ENCODE measurements around the gene CNPY2. TPM values are rescaled to one million over a fixed set of nuclear protein-coding genes. Genes with fewer than 3 reads are reported as not detected.

CNPY2 gene
- total RNA-seq, 1 experiment from 2014 or later: 193 TPM

DNA sequence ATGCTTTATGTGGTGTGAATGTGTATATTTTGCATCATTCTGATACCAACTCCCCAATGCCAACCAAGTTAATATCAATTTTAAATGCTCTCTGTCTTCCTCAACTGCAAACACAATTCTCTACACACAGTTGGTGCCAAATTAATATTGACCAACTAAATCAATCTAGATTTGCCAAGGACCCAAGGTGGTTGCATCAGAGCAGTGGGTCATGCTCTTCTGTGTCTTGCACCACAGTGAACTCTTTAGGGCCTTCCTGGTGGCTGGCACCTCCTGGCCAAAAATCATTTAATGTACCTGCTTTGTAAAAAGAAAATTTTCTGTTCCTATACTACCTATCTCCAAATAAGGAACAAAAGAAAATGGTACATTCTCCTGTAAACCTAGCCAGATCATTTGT is 34.9 kb downstream of the CNPY2 start:
- no peak overlapping the region for H3K4me3 Mint-ChIP-seq
- TF ChIP-seq CREM (CRISPR knock-in tag; IDR thresholded peaks at IDR 0.05) (no peak), GRHL2 (CRISPR knock-in tag; IDR thresholded peaks at IDR 0.05; ENCODE audit: insufficient replicate concordance, severe bottlenecking) (no peak), TCF7 (CRISPR knock-in tag; IDR thresholded peaks at IDR 0.05; ENCODE audit: low read depth) (no peak), SOX15 (CRISPR knock-in tag; IDR thresholded peaks at IDR 0.05) (no peak), HMGA2 (CRISPR knock-in tag; IDR thresholded peaks at IDR 0.05) (no peak), NFYB (CRISPR knock-in tag; conservative IDR thresholded peaks at IDR 0.05; ENCODE audit: low read depth) (no peak), FOXP1 (CRISPR knock-in tag; IDR thresholded peaks at IDR 0.05; ENCODE audit: borderline replicate concordance) (no peak), ZNF263 (CRISPR knock-in tag; IDR thresholded peaks at IDR 0.05; ENCODE audit: low read depth) (no peak), OVOL2 (CRISPR knock-in tag; IDR thresholded peaks at IDR 0.05; ENCODE audit: borderline replicate concordance) (no peak)
- TF ChIP-seq, protein P1, sequence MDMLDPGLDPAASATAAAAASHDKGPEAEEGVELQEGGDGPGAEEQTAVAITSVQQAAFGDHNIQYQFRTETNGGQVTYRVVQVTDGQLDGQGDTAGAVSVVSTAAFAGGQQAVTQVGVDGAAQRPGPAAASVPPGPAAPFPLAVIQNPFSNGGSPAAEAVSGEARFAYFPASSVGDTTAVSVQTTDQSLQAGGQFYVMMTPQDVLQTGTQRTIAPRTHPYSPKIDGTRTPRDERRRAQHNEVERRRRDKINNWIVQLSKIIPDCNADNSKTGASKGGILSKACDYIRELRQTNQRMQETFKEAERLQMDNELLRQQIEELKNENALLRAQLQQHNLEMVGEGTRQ (CRISPR knock-in tag; IDR thresholded peaks at IDR 0.05): no peak
- TF ChIP-seq, protein P2, sequence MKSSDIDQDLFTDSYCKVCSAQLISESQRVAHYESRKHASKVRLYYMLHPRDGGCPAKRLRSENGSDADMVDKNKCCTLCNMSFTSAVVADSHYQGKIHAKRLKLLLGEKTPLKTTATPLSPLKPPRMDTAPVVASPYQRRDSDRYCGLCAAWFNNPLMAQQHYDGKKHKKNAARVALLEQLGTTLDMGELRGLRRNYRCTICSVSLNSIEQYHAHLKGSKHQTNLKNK (CRISPR knock-in tag; IDR thresholded peaks at IDR 0.05): no peak
- TF ChIP-seq, protein P3, sequence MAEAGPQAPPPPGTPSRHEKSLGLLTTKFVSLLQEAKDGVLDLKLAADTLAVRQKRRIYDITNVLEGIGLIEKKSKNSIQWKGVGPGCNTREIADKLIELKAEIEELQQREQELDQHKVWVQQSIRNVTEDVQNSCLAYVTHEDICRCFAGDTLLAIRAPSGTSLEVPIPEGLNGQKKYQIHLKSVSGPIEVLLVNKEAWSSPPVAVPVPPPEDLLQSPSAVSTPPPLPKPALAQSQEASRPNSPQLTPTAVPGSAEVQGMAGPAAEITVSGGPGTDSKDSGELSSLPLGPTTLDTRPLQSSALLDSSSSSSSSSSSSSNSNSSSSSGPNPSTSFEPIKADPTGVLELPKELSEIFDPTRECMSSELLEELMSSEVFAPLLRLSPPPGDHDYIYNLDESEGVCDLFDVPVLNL (CRISPR knock-in tag; IDR thresholded peaks at IDR 0.05; ENCODE audit: borderline replicate concordance, low read depth): no peak
- TF ChIP-seq, protein P4, sequence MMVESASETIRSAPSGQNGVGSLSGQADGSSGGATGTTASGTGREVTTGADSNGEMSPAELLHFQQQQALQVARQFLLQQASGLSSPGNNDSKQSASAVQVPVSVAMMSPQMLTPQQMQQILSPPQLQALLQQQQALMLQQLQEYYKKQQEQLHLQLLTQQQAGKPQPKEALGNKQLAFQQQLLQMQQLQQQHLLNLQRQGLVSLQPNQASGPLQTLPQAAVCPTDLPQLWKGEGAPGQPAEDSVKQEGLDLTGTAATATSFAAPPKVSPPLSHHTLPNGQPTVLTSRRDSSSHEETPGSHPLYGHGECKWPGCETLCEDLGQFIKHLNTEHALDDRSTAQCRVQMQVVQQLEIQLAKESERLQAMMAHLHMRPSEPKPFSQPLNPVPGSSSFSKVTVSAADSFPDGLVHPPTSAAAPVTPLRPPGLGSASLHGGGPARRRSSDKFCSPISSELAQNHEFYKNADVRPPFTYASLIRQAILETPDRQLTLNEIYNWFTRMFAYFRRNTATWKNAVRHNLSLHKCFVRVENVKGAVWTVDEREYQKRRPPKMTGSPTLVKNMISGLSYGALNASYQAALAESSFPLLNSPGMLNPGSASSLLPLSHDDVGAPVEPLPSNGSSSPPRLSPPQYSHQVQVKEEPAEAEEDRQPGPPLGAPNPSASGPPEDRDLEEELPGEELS (CRISPR knock-in tag; IDR thresholded peaks at IDR 0.05): no peak
- TF ChIP-seq, protein P5, sequence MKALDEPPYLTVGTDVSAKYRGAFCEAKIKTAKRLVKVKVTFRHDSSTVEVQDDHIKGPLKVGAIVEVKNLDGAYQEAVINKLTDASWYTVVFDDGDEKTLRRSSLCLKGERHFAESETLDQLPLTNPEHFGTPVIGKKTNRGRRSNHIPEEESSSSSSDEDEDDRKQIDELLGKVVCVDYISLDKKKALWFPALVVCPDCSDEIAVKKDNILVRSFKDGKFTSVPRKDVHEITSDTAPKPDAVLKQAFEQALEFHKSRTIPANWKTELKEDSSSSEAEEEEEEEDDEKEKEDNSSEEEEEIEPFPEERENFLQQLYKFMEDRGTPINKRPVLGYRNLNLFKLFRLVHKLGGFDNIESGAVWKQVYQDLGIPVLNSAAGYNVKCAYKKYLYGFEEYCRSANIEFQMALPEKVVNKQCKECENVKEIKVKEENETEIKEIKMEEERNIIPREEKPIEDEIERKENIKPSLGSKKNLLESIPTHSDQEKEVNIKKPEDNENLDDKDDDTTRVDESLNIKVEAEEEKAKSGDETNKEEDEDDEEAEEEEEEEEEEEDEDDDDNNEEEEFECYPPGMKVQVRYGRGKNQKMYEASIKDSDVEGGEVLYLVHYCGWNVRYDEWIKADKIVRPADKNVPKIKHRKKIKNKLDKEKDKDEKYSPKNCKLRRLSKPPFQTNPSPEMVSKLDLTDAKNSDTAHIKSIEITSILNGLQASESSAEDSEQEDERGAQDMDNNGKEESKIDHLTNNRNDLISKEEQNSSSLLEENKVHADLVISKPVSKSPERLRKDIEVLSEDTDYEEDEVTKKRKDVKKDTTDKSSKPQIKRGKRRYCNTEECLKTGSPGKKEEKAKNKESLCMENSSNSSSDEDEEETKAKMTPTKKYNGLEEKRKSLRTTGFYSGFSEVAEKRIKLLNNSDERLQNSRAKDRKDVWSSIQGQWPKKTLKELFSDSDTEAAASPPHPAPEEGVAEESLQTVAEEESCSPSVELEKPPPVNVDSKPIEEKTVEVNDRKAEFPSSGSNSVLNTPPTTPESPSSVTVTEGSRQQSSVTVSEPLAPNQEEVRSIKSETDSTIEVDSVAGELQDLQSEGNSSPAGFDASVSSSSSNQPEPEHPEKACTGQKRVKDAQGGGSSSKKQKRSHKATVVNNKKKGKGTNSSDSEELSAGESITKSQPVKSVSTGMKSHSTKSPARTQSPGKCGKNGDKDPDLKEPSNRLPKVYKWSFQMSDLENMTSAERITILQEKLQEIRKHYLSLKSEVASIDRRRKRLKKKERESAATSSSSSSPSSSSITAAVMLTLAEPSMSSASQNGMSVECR (CRISPR knock-in tag; IDR thresholded peaks at IDR 0.05; ENCODE audit: borderline replicate concordance): no peak
- TF ChIP-seq, protein P6, sequence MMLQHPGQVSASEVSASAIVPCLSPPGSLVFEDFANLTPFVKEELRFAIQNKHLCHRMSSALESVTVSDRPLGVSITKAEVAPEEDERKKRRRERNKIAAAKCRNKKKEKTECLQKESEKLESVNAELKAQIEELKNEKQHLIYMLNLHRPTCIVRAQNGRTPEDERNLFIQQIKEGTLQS (CRISPR knock-in tag; conservative IDR thresholded peaks at IDR 0.05): no peak

DNA sequence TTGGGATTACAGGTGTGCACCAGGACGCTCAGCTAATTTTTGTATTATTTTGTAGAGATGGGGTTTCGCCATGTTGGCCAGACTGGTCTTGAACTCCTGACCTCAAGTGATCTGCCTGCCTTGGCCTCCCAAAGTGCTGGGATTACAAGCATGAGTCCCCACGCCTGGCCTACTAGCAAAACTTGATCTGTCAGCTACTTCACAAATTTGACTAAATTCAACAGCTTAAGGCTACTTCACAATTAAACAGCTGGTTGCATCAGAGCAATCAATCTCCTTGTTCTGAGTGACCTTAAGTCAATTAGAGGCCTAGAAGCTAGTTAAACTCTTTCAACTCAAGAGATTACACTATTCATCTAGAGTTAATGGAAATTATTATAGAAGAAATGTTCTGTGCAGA is 36.9 kb downstream of the CNPY2 start:
- ATAC-seq: no peak
- POLR2A ChIA-PET: no interaction called here
- Mint-ChIP-seq H3K36me3 (peaks cover 67% of the 10 kb centered on the region), H3K4me1 (no peaks in the 10 kb centered on the region), H3K27ac (no peak overlapping the region), H3K4me3 (no peak overlapping the region), H3K27me3 (ENCODE audit: low read depth) (no peaks in the 10 kb centered on the region), H3K9me3 (no peaks in the 10 kb centered on the region)
- no peak for DNase-seq (ENCODE audit: low spot score)
- CTCF ChIA-PET: no interaction called here
- TF ChIP-seq IRF2 (CRISPR knock-in tag; IDR thresholded peaks at IDR 0.05; ENCODE audit: borderline replicate concordance, low read depth) (no peak), ZNF671 (CRISPR knock-in tag; IDR thresholded peaks at IDR 0.05) (no peak)
- TF ChIP-seq, protein P7, sequence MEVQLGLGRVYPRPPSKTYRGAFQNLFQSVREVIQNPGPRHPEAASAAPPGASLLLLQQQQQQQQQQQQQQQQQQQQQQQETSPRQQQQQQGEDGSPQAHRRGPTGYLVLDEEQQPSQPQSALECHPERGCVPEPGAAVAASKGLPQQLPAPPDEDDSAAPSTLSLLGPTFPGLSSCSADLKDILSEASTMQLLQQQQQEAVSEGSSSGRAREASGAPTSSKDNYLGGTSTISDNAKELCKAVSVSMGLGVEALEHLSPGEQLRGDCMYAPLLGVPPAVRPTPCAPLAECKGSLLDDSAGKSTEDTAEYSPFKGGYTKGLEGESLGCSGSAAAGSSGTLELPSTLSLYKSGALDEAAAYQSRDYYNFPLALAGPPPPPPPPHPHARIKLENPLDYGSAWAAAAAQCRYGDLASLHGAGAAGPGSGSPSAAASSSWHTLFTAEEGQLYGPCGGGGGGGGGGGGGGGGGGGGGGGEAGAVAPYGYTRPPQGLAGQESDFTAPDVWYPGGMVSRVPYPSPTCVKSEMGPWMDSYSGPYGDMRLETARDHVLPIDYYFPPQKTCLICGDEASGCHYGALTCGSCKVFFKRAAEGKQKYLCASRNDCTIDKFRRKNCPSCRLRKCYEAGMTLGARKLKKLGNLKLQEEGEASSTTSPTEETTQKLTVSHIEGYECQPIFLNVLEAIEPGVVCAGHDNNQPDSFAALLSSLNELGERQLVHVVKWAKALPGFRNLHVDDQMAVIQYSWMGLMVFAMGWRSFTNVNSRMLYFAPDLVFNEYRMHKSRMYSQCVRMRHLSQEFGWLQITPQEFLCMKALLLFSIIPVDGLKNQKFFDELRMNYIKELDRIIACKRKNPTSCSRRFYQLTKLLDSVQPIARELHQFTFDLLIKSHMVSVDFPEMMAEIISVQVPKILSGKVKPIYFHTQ (CRISPR knock-in tag; IDR thresholded peaks at IDR 0.05): no peak
- TF ChIP-seq, protein P8, sequence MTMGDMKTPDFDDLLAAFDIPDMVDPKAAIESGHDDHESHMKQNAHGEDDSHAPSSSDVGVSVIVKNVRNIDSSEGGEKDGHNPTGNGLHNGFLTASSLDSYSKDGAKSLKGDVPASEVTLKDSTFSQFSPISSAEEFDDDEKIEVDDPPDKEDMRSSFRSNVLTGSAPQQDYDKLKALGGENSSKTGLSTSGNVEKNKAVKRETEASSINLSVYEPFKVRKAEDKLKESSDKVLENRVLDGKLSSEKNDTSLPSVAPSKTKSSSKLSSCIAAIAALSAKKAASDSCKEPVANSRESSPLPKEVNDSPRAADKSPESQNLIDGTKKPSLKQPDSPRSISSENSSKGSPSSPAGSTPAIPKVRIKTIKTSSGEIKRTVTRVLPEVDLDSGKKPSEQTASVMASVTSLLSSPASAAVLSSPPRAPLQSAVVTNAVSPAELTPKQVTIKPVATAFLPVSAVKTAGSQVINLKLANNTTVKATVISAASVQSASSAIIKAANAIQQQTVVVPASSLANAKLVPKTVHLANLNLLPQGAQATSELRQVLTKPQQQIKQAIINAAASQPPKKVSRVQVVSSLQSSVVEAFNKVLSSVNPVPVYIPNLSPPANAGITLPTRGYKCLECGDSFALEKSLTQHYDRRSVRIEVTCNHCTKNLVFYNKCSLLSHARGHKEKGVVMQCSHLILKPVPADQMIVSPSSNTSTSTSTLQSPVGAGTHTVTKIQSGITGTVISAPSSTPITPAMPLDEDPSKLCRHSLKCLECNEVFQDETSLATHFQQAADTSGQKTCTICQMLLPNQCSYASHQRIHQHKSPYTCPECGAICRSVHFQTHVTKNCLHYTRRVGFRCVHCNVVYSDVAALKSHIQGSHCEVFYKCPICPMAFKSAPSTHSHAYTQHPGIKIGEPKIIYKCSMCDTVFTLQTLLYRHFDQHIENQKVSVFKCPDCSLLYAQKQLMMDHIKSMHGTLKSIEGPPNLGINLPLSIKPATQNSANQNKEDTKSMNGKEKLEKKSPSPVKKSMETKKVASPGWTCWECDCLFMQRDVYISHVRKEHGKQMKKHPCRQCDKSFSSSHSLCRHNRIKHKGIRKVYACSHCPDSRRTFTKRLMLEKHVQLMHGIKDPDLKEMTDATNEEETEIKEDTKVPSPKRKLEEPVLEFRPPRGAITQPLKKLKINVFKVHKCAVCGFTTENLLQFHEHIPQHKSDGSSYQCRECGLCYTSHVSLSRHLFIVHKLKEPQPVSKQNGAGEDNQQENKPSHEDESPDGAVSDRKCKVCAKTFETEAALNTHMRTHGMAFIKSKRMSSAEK (CRISPR knock-in tag; IDR thresholded peaks at IDR 0.05; ENCODE audit: borderline replicate concordance): no peak

More for the DNA sequence above, 34.9 kb downstream of the CNPY2 start:
- H3K36me3 Mint-ChIP-seq: peaks cover 59% of the 10 kb centered on the region
- no peaks in the 10 kb centered on the region for H3K9me3 Mint-ChIP-seq
- peaks cover under 1% of the 10 kb centered on the region; the same call in 1 of the 2 replicates for H3K4me1 Mint-ChIP-seq
- no peaks in the 10 kb centered on the region for H3K27me3 Mint-ChIP-seq (ENCODE audit: low read depth)
- ChIA-PET CTCF (no interaction called here), POLR2A (no interaction called here)
- DNase-seq (ENCODE audit: low spot score): no peak
- ATAC-seq: no peak
- H3K27ac Mint-ChIP-seq: no peak overlapping the region

Data from WTC11 (cell line).